Measurements from ENCODE around the gene KLF7.

Gene KLF7

DNA sequence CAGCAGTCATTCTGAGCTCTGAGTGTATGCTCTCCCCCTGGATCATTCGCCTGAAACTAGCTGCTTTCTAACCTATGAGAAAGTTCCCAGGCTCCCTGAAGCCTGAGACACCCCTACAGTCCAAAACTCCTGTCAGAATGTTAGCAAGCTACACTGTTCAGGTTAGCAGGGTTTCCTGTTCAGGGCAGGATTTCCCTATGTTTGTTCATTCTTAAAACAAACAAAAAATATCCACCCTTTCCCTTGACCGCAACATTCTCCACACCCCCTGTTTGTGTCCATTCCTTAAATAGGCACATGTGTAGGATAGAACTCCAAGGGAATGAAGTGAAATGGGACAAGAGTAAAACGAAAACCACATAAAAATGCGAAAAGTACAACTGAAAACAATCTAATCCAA lies 83.1 kb downstream of the KLF7 start:
- in situ Hi-C loops (cut with MboI; ENCODE audit: low pct_unique_long_range_greater_than_20kb, low sequenced_read_pairs, unreplicated experiment), result no loop called here
- DNase-seq (ENCODE audit: low spot score), result no peak
- TF ChIP-seq, protein P1, sequence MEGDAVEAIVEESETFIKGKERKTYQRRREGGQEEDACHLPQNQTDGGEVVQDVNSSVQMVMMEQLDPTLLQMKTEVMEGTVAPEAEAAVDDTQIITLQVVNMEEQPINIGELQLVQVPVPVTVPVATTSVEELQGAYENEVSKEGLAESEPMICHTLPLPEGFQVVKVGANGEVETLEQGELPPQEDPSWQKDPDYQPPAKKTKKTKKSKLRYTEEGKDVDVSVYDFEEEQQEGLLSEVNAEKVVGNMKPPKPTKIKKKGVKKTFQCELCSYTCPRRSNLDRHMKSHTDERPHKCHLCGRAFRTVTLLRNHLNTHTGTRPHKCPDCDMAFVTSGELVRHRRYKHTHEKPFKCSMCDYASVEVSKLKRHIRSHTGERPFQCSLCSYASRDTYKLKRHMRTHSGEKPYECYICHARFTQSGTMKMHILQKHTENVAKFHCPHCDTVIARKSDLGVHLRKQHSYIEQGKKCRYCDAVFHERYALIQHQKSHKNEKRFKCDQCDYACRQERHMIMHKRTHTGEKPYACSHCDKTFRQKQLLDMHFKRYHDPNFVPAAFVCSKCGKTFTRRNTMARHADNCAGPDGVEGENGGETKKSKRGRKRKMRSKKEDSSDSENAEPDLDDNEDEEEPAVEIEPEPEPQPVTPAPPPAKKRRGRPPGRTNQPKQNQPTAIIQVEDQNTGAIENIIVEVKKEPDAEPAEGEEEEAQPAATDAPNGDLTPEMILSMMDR (IDR thresholded peaks at IDR 0.05; ENCODE audit: extremely low read depth, insufficient read depth, missing control alignments), result no peak

DNA sequence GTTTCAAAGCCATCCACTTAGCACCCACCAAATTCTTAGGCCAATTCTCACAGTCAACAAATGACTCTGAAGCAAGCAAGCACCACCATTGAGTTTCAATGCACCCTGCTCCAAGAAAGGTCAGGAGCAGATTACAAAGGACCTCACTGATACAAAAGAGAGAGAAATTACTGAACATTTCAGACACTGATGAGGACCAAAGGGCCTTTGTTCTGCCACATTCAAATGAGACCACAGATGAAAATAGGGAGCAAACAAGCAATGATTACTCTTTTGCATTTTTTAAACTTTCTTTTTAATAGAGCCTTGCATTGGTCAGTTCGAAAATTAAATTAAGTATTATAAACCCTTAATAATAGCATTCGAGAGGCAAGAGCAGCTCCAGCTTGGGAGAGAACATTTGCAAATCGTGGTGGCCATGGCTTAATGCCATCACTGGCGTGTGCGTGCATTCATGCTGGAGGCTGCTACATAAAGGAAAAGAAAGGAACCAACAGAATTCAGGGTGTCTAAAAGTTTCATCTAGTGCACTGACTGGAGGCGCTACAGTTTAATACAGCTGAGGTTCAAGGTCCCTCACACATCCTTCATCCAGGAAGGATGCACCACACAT lies 87.5 kb downstream of the KLF7 start:
- in situ Hi-C loops (cut with MboI; ENCODE audit: low pct_unique_long_range_greater_than_20kb, low sequenced_read_pairs, unreplicated experiment), result no loop called here
- DNase-seq (ENCODE audit: low spot score), result no peak
- TF ChIP-seq, protein P1 (IDR thresholded peaks at IDR 0.05; ENCODE audit: extremely low read depth, insufficient read depth, missing control alignments), result no peak

DNA sequence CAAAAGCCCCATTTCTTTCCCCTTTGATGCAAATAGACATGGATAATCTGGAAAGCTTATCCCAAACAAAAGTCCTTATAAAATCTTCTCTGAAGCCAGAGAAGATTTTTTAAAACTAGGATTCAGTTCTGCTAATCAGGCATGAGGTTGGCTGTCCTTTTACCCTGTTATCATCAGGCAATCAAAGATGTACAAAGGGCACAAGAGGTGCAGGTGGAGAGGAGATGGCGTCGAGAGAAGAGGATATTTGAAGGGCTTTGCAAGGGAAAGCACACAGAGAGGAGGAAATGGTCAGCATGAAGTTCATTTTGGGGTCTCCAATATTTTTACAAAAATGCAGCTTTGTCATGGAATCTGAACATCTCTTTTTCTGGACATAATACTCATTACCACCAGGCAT lies 88.5 kb downstream of the KLF7 start:
- no peak for DNase-seq (ENCODE audit: low spot score)
- TF ChIP-seq, protein P1 (IDR thresholded peaks at IDR 0.05; ENCODE audit: extremely low read depth, insufficient read depth, missing control alignments), result no peak
- in situ Hi-C loops (cut with MboI; ENCODE audit: low pct_unique_long_range_greater_than_20kb, low sequenced_read_pairs, unreplicated experiment), result no loop called here

DNA sequence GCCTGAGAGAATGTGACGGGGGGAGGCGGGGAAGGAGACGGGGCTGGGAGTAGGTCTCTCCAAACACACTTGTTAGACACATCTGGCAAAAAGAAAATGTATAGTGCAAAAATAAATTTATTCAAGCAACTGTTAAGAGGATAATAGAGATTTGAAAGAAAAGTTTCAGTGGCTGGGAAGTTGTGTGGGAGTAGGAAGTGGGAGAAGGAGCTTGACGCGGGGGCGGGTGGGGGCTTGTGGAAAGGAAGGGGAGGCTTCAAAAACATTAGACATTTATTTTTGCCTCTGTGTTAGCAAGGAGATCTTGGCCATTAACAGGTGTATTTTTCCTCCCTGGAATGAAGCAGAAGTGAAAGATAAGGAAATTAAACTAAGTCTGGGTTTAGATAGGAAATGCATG lies 90.3 kb downstream of the KLF7 start:
- in situ Hi-C loops (cut with MboI; ENCODE audit: low pct_unique_long_range_greater_than_20kb, low sequenced_read_pairs, unreplicated experiment), result no loop called here

DNA sequence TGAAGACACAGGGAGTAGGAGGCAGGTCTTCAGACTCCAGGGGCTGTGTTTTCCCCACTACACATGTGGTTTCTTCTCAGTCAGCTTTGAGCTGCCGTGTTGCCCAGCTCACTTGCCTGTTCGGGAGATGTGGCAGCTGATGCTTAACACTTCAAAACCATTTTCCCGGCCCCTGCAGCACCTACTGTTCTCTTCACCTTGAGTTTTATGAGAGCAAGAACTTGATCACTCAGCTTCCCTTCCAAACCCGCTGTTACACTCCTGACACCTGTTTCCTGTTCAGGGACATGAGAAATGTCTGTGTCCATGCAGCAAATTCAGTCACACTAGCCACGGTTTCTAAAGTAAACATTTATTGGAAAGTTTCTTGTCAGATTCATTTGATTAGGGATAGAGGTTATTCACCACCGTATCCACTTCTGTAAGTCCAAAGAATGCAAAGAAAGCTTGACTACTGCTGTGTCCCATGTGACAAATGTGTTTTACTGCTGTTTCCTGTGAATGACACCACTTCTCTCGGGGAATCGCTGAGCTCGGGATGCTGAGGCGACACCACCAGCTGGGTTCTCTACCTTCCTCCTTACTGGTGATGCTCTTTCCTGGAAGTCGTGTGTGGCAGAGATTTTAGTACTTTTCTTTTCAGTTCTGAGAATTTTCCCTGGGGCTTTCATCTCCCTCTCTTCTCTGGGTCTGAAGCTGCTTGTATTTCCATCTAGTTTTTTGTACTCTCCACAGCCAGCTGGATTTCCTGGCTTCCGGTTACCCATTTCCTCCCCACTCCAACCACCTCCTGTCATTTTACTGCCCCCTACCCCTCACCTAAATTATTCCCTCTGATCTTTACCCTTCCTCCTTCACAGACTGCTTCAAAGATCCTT lies 91.7 kb downstream of the KLF7 start:
- TF ChIP-seq, protein P1 (IDR thresholded peaks at IDR 0.05; ENCODE audit: extremely low read depth, insufficient read depth, missing control alignments), result no peak
- in situ Hi-C loops (cut with MboI; ENCODE audit: low pct_unique_long_range_greater_than_20kb, low sequenced_read_pairs, unreplicated experiment), result no loop called here
- DNase-seq (ENCODE audit: low spot score), result peak; percentile 10

More for the DNA sequence above, 90.3 kb downstream of the KLF7 start:
- TF ChIP-seq, protein P1 (IDR thresholded peaks at IDR 0.05; ENCODE audit: extremely low read depth, insufficient read depth, missing control alignments), result no peak
- DNase-seq (ENCODE audit: low spot score), result no peak

DNA sequence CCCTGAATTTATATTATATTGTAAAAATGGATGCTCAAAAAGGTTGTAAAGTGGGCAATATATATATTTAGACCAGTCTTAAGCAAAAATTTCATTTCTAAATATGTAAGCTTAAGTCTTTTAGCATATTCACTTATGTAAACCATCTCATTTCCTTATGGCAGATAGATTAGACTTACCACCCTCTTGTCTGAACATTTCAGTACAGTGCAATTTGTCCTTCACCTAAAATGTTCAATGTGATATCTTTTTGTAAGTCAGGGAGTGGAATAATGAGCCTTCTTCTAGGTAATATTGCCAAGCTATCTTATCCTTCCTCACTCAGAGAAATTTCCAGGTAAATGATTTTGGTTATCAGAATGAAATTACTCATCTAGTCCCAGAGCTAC lies 92.3 kb downstream of the KLF7 start:
- in situ Hi-C loops (cut with MboI; ENCODE audit: low pct_unique_long_range_greater_than_20kb, low sequenced_read_pairs, unreplicated experiment), result no loop called here
- no peak for DNase-seq (ENCODE audit: low spot score)

More for the DNA sequence above, 92.3 kb downstream of the KLF7 start:
- TF ChIP-seq, protein P1 (IDR thresholded peaks at IDR 0.05; ENCODE audit: extremely low read depth, insufficient read depth, missing control alignments), result no peak
